IMR-90 (cell line): ENCODE data around the gene TRIM36. TPM values are rescaled to one million over a fixed set of nuclear protein-coding genes. Genes with fewer than 3 reads are reported as not detected.

ENCODE experiments used
- BHLHE40 ChIP-seq: fragments of 150-350 bp; IDR thresholded peaks from 2 replicates; pipeline ENCODE4 v1.6.1; 2016; ENCODE audit warnings: mild to moderate bottlenecking, low read depth, low read length
- CHD1 ChIP-seq: IDR thresholded peaks from 2 replicates; pipeline ENCODE4 v1.6.1; 2012; ENCODE audit warnings: low read depth, low read length, improper control_type of control experiment
- FOS ChIP-seq: fragments of 150-350 bp; IDR thresholded peaks from 2 replicates; pipeline ENCODE4 v1.6.1; 2016; ENCODE audit warnings: low read depth, low read length
- RAD21 ChIP-seq: IDR thresholded peaks from 2 replicates; pipeline ENCODE4 v1.6.1; 2012; ENCODE audit warnings: low read length, improper control_type of control experiment
- RFX5 ChIP-seq: IDR thresholded peaks from 2 replicates; pipeline ENCODE4 v1.8.0; 2012; ENCODE audit warnings: low read depth, mild to moderate bottlenecking, low read length, moderate library complexity
- SMC3 ChIP-seq: fragments of 150-350 bp; IDR thresholded peaks from 2 replicates; pipeline ENCODE4 v1.6.1; 2016; ENCODE audit warnings: low read depth, mild to moderate bottlenecking, antibody characterized with exemption, low read length, moderate library complexity
- polyA plus RNA-seq, 3 experiments: library from polyadenylated mRNA; depleted of rRNA; stranded (reverse); fragments of >200 nt; gene quantifications; 2 replicates each; pipeline ENCODE4 v1.2.3, GENCODE V29; 2012; ENCODE audit warnings: low replicate concordance in 1 of 3
- total RNA-seq: library from RNA; depleted of rRNA; stranded (reverse); fragments of >200 nt; gene quantifications from 2 replicates; pipeline ENCODE4 v1.2.3, GENCODE V29; 2012
- TF ChIP-seq, protein P1 (sequence below): conservative IDR thresholded peaks from 2 replicates; pipeline ENCODE4 v1.5.1; 2012; ENCODE audit warnings: mild to moderate bottlenecking, low read depth, low read length, improper control_type of control experiment

The TRIM36 gene
- total and polyA plus RNA-seq, 2 of the 4 experiments (the other 2 are of a cell fraction), result 0.10 to 0.18 TPM

DNA sequence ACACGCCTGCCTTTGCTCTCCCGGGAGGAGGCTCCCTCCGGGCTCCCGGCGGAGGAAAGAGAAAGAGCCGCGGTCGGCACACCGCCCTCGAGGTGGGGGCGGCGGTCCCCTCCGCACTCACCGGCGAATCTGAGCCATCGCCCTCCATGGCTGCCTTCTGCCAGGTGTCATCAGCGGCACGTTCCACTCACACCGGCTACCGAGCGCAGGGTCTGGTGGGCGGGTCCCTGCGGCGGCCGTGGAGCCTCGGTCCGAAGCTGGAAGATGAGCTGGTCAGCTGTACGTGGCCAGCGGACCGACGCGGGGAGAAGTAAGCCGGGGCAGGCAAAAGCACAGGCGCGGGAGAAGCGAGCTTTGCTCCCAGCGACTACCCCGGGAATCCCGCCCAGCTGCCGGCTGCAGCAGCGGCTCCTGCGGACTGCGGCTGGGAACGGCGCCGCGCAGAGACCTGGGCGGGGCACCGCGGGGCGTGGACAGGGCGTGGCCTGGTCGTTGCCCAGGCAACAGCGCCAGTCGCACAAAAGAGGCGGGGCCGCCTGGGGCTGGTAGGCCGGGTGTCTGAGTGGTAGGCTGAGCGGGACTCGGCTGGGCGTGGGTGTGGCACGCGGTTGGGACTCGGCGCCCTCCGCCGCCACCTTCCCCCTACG, at the start of gene TRIM36 (continued):
- TF ChIP-seq, protein P1, sequence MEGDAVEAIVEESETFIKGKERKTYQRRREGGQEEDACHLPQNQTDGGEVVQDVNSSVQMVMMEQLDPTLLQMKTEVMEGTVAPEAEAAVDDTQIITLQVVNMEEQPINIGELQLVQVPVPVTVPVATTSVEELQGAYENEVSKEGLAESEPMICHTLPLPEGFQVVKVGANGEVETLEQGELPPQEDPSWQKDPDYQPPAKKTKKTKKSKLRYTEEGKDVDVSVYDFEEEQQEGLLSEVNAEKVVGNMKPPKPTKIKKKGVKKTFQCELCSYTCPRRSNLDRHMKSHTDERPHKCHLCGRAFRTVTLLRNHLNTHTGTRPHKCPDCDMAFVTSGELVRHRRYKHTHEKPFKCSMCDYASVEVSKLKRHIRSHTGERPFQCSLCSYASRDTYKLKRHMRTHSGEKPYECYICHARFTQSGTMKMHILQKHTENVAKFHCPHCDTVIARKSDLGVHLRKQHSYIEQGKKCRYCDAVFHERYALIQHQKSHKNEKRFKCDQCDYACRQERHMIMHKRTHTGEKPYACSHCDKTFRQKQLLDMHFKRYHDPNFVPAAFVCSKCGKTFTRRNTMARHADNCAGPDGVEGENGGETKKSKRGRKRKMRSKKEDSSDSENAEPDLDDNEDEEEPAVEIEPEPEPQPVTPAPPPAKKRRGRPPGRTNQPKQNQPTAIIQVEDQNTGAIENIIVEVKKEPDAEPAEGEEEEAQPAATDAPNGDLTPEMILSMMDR, result peak; percentile 26; the same call in 1 of the 2 replicates
- TF ChIP-seq FOS (no peak), BHLHE40 (peak; percentile 45; the same call in 1 of the 2 replicates), SMC3 (no peak), RFX5 (no peak), RAD21 (no peak), CHD1 (no peak)
